Embryonic facial prominence (tissue), 1 donor: ENCODE data around the gene UNK.

Source experiments
- DNase-seq: peaks from one replicate; pipeline ENCODE4 v3.0.0-alpha.2; 2016; ENCODE audit errors: extremely low spot score

The UNK gene

DNA sequence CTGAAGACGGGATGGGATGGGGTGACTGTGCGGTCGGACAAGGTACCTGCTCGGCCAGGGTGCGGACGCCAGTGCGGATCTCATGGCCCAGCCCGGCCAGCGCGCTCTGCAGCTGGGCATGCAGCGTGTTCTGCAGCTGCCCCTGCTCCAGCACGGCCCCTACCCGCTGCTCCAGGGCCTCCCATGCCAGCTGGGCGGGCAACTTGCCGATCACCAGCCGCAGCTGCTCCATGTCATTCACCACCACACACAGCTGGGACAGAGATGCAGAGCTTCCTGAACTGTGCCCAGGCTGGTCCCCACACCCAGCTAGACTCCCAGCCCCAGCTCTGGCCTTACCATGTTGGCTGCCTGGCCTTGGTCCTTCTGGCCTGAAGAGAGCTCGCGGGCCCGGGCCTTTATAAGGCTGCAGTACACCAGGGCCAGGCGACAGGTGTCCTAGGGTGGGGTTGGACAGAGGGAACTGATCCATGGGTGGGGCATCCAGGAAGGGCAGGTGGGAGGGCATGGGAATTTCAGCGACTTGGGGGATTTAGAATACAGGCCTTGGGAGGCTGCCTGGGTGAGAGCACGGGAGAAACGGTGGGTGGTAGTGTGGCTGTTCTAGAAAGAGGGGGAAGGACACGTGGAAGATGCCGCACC, 49.8 kb downstream of the UNK start:
- no peak for DNase-seq

DNA sequence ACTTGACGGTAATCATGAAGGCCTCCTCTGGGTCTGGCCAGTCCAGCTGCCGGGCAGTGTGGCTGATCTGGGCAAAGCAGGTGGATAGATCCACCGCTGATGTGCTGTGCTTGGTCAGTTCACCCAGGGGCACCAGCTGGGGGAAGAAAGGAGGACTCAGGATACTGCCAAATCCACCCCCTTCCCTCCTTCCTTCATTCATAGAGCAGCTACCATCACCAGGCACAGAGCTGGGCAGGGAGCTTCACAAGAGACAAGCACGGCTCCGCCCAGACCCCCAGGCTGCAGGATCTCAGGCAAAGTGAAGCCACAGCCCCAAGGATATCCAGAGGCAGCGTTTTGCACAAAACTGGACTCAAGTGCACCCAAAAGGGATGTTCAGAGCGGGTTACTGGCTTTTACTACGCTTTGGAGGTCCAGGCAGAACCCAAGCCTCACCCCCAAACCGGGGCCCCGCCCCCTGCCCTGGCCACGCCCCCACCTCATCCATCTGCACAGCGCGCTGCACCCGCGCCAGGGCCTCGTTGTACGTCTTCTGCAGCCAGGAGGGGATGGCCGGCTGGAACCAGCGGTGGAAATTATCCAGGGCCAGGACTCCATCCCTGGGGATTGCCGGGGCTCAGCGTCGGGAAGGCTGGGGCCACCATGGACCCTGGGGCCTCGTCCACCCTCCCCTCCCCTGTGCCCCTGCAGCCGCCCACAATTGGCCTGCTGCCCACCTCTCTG, 50.5 kb downstream of the UNK start:
- DNase-seq = no peak

DNA sequence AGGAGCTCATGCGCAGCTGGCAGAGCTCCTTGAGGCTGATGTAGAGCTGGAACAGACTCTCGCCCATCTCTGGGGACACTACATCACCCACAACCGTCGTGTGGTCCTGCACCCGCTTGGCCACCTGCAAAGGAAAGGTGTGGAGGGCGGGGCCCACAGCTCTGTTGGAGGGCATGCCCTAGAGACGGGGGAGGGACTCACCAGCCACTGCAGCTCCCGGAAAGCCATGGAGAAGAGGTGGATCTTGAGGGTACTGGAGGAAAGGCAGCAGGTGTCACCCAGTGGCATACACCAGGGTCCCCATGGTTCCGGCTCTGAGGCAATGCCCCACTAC, 51.0 kb downstream of the UNK start:
- no peak for DNase-seq

DNA sequence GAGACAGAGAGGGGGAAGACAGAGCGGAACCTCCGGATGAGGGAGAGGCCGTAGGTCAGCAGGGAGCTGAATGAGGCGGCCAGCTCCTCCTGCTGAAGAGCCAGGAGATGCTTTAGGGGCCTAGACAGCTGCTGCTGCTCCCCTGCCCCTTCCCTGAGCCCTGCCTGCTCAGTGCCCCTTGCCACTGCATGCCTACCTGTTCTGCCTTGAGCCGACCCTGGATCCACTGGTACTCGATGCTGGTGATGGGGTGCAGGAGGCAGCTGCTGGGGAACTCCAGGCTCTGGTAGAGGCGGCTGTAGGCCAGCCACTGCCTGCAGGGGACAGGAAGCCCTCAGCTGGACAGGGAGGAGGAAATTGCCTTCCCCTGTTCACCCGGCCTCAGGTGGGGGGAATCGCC, 52.0 kb downstream of the UNK start:
- no peak for DNase-seq

DNA sequence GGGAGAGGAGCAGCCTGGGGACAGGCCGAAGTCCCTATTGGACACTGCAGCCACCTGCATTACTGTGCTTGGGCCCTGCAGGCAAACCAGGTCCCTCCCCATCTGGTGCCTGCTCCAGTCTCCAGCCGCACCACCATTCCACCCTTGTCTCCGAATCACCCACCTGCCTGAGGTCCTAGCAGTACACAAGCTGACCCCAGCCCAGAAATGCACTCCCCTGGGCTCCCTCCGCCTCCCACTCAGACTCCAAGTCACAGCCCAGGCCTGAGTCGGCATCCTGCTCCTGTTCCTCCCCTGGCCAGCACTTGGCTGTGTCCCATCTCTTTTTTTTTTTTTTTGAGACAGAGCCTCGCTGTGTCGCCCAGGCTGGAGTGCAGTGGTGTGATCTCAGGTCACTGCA, 53.3 kb downstream of the UNK start:
- DNase-seq = no peak

DNA sequence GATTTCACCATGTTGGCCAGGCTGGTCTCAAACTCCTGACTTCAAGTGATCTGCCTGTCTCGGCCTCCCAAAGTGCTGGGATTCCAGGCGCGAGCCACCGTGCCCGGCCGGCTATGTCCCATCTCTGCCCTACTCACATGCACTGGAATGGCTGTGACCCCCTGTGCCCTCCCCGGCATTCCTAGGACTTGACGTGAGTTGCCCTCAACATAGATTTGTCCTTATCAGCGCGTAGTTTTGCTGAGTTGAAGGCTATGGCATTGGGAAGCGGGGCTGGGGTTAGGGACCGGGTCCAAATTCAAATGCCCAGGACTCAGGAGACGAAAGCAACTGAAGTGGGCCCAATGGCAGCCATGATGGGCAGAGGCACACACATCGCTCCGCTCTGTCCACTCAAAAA, 53.8 kb downstream of the UNK start:
- DNase-seq = no peak

DNA sequence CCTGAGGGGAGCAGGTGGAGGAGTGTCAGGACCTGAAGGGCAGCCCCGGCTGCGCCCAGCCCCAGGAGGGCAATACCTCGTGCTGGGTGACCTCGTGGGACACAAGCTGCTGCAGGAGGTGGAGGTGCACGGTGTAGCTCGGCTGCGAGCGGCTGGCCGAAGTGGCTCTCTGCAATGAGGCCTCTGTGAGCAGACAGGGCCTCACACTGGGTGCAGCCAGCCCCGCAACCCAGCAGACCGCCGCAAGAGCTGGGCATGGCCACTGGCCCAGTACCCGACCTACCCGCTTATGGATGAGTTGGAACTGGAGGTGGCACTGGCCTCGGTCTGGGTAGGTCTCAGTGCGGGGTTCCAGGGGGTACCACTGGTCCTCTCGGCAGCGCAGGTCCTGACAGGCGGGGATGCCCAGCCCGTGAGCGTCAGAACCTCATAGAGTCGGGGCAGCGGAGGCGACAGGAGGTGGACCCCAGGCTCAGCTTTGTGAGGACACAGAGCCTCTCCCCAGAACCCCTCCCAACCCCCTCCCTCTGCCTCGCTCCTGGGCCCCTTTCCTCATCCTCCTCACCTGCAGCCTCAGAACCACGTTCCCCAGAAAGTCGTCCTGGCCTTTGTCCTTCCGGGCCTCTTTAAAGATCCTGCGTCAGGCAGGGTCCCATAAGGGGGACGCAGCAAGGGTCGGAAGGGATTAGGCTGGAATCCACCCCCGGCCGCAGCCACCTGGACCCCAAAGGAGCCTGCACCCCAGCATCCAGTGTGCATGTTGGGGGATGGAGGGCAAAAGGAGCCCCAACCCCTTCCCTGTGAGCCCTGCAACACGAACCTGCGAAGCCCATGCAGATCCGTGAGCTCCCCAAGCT, 55.6 kb downstream of the UNK start:
- no peak for DNase-seq

DNA sequence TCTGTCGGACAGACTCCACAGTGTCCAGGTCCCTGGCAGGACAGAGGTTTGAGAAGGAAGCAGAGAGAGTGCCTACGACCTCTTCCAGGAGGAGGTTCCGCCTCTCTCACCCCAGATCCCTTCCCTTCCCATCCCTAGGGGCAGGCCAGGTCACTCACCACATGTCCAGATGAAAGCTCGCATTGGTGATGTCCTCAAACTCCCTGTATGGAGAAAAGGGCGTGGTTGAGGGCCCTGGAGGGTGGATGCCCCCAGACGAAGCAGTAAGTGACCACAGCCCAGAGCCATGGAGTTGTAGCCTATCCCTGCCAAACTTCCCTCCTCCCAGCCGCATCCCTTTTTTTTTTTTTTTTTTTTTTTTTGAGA, 56.2 kb downstream of the UNK start:
- no peak for DNase-seq

DNA sequence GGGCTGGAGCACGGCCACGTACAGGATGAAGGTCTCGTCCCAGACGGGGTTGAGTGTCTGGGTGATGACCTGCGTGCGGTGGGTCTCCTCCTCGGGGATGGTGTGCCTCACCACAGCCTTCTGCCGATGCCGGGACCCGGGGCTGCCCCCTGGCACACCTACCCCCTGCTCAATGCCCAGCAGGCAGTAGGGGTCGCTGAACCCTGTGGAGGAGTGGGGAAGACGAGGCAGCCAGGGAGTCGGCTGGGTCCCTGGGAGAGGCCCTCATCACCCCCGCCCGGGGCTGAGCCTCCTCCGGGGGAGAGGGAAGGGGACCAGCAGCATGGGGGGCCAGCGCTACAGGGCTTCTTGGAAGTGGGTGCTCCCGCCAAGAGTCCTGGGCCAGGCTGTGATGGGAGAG, 57.8 kb downstream of the UNK start:
- no peak for DNase-seq

DNA sequence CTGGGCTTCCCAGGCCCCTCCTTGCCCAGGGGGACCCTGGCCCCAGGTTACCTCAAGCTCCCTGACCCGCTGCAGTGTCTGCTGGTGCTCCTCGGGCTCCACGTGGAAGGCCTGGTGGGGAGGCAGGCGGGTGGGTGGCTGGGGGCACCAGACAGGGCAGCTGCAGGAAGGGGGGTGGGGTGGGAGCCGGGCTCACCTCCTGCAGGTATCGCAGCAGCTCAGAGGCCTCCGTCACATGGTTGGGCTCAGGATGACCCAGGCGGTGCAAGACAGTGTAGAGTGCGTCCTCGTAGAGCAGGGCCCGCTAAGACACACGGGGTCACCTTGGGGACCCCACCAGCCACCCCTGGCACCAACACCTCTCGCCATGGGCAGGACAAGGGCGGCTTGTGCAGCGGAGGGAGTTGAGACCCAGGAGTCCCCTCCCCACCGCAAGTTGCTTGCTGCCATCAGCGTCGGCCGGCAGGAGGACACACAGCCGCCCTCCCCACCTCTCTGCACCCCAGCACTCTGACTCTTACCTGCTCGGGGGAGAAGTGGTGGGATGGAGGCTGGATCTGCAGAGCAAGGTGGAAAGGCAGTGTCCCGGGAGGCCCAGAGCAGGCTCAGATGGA, 58.5 kb downstream of the UNK start:
- DNase-seq = no peak

DNA sequence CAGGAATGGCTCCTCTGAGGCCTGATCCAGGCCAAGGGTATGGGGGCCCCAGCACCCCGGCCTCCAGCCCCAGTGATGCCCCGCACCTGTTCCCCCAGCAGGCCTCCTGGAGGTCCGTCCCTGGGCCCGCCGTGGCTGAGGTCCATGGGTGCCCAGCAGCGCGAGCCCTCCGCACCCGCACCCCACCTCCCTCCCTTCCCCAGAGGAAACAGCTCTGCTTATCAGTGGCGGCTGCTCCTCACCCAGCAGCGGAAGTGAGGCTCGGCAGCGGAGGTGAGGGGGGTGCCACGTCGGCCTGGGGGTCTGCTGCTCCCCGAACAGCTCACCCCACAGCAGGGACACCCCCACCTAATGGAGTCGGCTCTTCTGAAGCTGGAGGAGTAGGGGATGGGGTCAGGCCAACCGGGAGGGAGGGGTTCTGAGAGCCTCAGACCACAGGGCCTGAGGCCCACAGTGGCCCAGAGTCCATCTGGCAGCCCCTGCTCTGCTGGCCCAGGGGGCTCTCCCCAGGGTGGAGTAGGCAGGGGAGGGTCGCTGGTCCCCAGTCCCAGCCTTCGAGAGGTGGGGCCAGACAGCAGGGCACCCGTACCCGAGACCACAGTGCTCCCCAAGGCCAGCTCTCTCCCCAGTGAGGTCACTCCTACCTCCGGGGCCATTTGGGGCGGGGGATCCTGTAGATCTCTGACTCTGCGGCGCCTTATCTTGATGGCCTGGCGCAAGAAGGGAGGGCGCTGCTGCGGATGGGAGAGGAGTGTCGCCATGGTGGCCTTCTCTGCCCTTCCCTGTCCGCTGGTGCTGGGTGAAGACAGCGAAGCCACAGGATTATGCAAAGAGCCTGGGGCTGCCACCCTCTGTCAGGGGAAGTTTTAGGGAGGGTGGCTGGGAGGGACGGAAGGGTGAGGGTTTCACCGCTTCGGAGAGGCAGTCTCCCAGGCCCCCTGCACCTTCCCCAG, 59.2 kb downstream of the UNK start, which contains the start of gene UNC13D:
UNC13D (minus strand) TSS at position 828 of the 953 bp plus-strand sequence; CDS start at position 761, 67 bp downstream.
- no peak for DNase-seq

DNA sequence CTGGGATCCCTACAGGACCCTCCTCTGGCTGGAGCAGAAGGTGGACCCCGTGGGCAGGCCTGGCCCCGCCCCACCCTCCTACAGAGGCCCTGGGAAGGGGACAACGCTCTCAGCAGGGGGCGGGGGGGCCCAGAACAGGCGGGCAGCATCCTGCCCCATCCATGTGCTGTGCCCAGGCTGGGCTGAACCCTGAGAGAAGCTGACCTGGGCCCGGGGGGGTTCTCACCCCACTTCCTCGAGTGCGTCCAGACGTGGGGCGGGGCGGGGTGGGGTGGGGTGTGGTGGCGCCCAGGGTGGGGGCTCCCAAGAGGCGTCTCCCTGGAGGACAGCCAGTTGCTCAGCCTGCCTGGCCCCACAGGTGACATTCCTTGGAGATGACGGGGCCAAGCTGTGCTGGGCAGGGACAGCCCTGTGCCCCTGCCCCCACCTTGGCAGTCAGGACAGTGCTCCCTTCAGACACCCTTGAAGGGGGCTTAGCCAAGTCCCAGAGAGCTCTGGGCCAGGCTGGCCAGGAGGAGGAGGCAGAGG, 60.0 kb downstream of the UNK start:
- no peak for DNase-seq

DNA sequence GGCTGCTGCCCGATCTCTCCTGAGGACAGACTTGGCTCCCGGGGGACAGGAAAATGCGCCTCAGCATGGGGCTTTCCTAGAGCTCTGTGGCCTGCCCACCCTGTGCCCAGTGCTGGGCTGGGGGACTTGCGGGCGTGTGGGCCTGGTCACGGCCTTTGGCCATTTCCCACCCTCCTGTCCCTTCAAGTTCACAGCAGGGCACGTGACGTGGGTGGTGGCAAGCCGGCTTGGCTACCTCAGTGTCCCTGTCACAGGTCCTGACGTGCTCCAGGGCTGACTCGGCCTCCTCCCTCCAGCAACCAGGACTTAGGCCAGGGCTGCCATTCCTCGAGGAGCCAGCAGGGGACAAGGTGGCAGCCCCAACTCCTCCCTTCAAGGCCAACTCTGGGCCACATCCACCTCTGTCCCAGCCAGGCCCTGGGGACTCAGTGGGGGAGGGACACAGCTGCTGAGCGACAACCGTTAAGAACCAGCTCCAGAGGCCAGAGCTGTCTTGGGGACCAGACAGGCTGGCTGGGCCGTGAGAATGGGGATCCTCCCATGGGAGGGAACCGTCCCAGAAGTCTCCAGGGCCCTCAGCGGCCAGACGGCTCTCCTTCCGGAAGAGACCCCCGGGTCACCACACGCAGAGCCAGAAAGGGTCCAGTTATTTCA, 60.6 kb downstream of the UNK start:
- DNase-seq = no peak

DNA sequence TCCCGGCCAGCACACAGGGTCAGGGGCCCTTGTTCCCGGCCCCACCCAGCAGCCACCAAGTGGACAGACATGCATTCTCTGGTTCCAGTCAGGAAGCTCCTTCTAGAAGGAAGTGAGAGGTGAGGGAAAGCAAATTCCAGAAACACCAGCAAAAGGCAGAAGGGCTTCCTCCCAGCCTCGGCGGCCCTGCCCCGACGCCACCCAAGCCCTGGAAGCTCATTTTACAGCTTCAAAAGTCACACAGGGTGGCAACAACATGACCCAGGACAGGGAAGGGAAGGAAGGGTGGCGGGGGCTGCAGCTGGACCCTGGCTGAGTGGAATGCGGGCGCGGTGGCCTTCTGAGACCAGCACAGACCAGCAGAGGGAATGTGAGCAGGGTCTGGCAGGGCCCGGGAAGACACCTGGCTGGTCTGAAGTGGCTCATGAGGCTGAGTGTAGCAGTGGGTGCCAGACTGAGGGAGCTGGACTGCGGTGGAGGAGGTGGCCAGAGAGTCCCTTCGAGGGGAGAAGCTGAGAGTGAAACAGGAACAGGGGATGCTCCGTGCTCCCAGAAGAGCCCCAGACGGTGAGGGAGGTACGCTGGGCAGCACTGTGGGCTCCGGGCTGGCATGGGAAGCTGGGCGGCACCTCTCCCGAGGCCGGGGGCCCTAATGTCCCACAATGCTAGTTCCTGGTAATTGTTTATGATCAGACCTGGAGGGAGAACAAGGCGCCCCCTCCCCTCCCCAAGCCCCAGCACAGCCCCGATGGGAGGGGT, 61.5 kb downstream of the UNK start:
- DNase-seq = no peak

DNA sequence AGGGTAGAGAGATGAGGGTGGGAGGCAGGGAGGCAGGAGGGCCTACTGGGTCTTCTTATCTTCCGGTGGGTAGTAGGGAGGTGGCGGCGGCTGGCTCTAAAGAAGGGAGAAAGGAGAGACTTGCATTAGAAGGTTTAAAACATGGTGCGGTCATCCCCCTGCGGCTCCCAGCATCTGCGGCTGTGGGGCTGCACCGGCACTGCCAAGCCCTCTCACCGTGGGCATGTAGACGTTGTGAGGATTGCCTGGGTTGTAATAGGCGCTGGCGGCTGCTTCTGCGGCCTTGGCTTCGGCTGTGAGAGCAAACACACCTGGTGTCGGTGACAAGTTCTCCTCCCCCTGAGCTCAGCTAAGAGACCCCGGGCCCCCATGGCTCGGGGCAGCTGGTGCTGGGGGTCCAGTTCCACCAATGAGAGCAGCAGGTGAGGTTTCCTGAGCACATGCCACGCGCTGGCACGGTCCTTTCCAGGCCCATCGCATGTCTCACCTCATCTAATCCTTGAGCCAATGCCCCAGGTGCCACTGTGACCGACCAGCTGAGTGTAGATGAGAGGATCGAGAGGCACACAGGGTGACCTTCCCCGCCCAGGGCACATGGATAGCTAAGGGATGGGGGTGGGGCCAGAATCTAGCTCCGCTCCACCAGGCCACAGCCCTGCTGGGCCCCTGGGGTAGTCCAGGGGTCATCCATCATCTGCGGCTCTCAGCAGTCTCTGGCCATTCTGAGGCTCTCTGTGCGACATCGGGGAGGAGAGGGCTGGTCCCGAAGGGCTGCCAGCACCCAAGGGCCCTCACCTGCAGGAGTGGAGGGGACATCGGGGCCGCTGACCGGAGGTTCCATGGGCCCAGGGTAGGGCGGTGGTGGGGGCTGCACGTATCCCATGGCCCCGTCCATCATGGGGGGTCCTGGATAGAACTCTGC, 62.3 kb downstream of the UNK start:
- no peak for DNase-seq

DNA sequence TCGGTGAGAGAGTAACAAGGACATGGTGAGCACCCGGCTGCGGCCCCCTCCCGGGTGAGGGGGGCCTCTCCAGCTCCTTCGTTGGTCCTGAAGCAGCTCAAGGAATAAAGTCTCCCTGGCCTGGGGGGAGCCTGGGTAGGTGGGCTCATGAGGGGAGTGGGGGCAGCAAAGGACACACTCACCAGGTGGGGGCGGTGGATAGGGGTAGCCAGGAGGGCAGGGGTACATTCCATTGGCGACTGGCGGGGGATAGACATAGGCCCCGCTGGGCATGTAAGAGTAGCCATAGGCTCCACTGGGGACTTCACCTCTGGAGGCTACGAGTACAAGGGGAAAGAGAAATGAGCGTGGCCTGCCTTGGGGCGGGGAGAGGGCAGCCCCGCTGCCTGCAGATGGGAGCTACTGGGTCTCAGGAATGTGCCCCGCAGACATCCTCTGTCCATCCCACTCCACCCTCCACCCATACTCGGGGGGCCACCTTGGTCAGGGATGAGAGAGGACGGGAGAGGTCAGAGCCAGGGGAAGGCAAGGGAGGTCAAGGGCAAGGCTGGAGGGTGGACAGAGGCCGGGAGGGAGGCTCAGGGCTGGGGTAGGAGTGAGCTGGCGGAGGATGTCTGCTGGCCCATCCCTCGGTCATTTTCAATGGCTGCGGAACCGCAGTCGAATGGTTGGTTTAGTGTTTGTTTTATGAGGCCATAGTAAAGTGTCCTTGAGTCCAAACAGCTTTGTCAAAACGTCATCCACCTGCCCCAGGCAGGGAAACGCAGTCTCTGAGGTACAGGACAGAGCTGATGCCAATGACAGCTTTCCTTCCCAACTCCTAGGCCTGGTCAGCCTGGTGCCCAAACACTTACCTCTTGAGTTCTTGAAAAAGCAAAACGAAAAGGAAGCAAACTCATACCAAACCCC, 63.3 kb downstream of the UNK start:
- DNase-seq = no peak

DNA sequence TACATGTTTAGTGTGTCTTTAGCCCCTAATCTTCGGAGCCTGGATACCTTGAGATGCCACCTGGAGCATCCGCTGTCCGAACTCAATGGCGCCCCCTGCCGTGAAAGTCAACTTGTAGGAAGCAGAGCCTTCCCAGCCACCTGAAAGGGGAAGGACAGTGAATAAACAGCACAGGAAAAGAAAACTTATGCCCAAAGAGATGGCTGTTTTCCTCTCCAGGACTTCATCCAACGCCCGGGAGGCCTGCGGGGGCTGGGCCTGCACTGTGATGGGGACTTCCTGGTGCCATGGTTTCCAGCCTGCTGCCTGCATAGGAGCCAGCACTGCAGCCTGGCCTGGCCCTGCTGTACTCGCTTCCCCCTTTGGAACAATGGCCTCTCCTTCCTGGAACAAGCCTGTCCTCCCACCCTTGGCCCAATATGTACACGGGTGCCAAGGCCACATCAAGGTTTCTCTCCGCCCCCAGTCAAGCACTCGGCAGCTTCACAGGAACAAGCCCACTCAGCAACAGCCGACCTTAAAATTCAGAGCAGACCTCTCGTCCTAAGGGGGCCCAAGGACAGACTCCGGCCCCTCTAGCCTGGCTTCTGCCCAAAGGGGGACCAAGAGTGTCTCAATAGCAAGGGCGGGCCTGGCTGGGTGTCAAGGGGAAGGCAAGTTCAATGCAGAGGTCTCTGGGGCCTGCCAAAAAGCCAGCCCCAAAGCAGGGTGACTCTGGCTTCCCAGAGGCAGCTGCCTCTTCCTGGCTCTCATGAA, 64.1 kb downstream of the UNK start:
- DNase-seq = no peak
